Uterus (tissue), 2 donors: ENCODE measurements around the gene S100A3.

Experiments
- POLR2A ChIP-seq, 2 donors: fragments of 450-650 bp; IDR thresholded peaks; one replicate each; pipeline ENCODE4 v1.6.1; 2016; ENCODE audit warnings: antibody characterized with exemption in 2 of 2, mild to moderate bottlenecking in 1 of 2, moderate library complexity in 1 of 2
- TF ChIP-seq, protein P1 (sequence below), 4 experiments: fragments of 200-600 bp in 2 of 4; fragments of 450-650 bp in 2 of 4; sonication (generic) in 2 of 4; IDR thresholded peaks; one replicate each; pipeline ENCODE4 v1.5.1; 2016 to 2019; ENCODE audit warnings: antibody characterized with exemption in 4 of 4, mild to moderate bottlenecking in 2 of 4, moderate library complexity in 1 of 4

DNA sequence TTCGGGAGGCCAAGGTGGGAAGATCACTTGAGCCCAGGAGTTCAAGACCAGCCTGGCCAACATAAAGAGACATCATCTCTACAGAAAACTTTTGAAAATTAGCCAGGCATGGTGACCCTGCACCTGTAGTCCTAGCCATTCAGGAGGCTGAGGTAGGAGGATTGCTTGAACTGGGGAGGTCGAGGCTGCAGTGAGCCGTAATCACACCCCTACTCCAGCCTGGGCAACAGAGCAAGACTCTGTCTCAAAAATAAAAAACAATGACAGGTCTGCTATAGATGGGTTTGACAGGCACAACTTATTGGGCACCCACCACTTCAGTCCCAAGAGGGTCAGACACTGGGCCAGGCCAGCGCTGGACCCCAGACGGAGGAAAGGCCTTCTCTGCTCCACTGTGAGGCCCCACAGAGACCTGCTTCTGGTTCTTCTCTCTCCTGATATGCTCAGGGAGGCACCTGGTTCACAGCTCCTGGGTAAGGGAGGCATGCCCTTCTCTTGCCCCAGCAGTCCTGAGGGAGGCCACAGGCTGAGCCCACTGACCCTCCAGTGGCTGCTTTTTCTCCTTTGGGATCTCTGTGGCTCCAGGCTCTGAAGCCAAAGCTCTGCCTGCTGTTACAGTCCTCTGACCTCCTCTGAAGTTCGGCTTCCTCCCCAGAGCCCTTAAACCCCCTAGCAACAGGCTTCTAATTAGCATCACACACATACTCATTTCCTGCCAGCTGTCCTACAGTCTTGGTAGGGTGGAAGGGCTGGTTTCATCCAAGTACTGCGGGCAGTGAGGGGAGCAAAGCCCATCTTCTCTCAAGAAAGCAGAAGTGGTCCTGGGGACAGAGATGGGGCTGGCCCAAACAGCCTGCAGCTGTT lies 49.5 kb upstream of the S100A3 start:
- TF ChIP-seq, protein P1, sequence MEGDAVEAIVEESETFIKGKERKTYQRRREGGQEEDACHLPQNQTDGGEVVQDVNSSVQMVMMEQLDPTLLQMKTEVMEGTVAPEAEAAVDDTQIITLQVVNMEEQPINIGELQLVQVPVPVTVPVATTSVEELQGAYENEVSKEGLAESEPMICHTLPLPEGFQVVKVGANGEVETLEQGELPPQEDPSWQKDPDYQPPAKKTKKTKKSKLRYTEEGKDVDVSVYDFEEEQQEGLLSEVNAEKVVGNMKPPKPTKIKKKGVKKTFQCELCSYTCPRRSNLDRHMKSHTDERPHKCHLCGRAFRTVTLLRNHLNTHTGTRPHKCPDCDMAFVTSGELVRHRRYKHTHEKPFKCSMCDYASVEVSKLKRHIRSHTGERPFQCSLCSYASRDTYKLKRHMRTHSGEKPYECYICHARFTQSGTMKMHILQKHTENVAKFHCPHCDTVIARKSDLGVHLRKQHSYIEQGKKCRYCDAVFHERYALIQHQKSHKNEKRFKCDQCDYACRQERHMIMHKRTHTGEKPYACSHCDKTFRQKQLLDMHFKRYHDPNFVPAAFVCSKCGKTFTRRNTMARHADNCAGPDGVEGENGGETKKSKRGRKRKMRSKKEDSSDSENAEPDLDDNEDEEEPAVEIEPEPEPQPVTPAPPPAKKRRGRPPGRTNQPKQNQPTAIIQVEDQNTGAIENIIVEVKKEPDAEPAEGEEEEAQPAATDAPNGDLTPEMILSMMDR (IDR thresholded peaks at IDR 0.05), result no peak
- no peak for TF ChIP-seq POLR2A (IDR thresholded peaks at IDR 0.05)
